GM12874 (cell line): ENCODE measurements around the gene GABRG3.

Experiments
- CTCF ChIP-seq: IDR thresholded peaks from 2 replicates; pipeline ENCODE4 v1.5.1; 2011; ENCODE audit warnings: low read depth, mild to moderate bottlenecking, control low read depth, low read length, moderate library complexity; ENCODE audit not compliant: insufficient read depth

GABRG3 gene

GRCh38 chr15:27081676-27082418 is 110.9 kb downstream of the GABRG3 start:
- no peak for TF ChIP-seq CTCF

GRCh38 chr15:27082526-27082925 is 111.5 kb downstream of the GABRG3 start:
- no peak for TF ChIP-seq CTCF

- TF ChIP-seq CTCF, result no peak
These were observed 113.9 kb downstream of the GABRG3 start for GRCh38 chr15:27084844-27085243.

- TF ChIP-seq CTCF, result no peak
These were observed 115.2 kb downstream of the GABRG3 start for GRCh38 chr15:27086149-27086548.

DNA sequence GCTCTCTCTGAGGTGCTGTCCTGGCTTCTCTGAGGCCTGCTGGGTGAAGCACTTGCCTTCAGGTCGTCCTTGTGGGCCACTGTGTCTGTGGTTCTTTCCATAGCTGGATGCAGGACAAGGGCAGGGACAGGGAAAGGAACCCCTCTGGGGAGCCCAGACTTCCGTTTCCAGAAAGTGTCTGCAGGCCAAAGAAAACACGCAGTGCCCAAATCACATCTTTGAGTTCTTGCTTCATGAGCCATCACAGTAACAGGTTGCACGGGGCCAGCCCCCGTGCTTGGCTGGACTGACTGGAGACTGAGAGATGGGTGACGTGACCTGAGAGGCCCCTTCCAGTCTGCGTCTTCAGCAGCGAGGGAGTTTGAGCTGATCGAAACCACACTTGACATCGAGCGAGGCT is 115.8 kb downstream of the GABRG3 start:
- no peak for TF ChIP-seq CTCF

GRCh38 chr15:27087651-27088583 is 116.9 kb downstream of the GABRG3 start:
- TF ChIP-seq CTCF, result no peak

DNA sequence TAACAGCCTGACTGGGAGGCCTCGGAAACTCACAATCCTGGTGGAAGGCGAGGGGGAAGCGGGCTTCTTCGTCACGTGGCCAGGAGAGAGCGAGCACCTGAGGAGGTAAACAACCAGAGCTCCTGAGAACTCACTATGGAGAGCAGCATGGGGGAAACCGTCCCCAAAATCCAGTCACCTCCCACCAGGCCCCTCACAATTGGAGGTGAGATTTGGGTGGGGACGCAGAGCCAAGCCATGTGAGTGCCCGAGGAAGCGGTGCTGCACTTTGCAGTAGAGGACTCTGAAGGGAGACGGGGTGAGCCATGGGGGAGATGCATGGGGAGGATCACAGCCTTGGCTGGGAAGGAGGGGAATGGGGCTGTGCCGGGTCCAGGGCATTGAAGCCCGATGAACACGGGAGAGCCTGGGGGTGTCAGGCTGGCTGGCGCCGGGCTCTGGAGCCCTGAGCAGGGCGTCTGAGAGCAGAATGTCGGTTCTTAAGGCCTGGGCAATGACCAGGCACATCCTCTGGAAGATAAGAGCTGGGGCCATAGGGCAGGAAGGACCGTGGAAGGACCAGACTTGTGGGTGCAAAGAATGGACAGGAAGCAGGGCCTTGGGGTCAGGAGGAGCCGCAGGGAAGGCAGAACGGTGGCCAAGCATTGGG is 117.7 kb downstream of the GABRG3 start:
- TF ChIP-seq CTCF, result no peak
